NCI-H1092 treated with DMSO at 0.1 percent for 48 hours (cell line): ENCODE measurements around the gene MUSK.
"Not testable (repeated sequence)": the region's sequence is repeated elsewhere in the genome, so short reads cannot be mapped to it uniquely, and the experiment has no call there.

Source experiments
- DNase-seq: peaks from one replicate; lab custom pipeline; 2025; lab: John Stamatoyannopoulos, UW

MUSK gene

GRCh38 chr9:110695846-110696245, 27.3 kb downstream of the MUSK start:
- DNase-seq = not testable (repeated sequence)

DNA sequence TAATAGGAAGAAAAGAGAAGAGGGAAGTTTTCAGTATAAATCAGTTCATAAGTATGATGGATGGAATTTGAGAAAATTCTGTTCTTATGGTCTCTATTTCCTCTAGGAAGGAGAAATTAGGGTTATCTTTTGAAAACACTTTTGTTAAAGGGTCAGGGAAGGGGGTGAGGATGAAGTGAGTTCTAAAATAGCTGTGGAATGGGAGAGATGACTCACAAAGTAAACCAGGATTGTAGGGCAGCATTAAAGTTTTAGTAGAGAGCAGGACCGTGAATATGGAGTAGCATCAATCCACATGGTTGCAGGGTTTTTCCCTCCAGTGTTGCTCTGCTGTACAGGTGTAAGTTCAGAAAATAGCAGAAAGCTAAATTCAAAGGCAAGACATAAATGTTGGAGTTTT, 32.4 kb downstream of the MUSK start:
- DNase-seq = no peak

GRCh38 chr9:110703669-110704068, 35.1 kb downstream of the MUSK start:
- DNase-seq = no peak

- peak; percentile 97 for DNase-seq
Observed at GRCh38 chr9:110707419-110707818, 38.8 kb downstream of the MUSK start.

DNA sequence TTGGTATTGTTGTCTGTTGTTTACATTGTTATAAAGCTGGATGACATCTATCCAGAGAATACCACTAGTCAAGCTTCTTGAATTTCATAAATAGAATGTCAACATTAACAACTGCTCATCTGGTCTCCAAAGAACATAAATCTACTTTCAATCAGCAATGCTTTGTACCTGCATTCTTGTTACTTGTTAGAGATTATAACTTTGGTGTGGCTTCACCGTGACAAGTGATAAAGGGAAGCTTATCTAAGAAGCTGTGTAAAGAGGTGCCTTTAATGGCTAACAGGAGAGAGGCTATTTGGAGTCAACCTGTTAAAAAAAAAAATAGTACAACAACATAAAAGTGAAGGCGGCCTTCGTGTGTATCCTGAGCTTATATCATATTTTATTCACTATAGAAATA, 41.8 kb downstream of the MUSK start:
- peak; percentile 19 for DNase-seq

GRCh38 chr9:110712955-110713354, 44.4 kb downstream of the MUSK start:
- no peak for DNase-seq

DNA sequence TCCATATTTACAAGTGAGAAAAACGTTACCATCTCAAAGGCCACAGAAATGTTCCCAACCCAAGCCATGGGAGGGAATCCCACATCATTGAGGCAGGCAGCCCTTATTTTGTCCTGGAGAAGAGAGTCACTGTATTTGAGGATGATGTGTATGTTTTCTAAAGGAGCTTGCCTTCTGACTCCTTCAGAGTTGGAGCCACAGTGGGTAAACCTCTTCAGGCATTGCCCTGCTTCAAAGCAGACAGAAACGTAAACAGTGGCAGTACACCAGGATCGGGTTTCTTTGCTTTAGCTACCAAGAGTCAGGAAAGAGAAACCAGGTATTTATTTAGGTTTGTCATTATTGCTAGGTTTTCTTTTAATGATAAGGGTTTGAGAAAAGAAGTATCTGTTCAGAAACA, 45.7 kb downstream of the MUSK start:
- DNase-seq = peak; percentile 80

DNA sequence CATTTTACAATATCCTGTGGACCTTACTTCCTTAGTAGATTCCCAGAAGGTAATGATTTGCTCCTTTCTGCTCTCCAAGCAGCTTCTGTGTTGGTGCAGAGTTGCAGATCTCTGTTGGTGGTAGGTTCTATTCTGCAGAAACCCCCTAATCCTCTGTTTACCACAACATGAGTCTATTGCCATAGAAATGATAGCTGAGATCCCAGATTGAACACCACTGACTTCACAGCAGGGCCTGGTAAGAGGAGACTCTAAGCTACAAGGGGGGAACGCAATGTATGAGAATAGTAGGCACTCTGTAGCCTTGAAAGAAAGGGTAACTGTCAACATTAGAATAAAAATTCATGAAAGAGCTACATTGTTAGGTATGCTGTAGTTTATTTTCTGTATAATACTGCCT, 59.5 kb downstream of the MUSK start:
- DNase-seq = no peak

GRCh38 chr9:110729641-110730040, 61.0 kb downstream of the MUSK start:
- no peak for DNase-seq

- no peak for DNase-seq
Observed at GRCh38 chr9:110731437-110732028, 62.9 kb downstream of the MUSK start.

- DNase-seq = no peak
Observed at GRCh38 chr9:110738982-110739381, 70.4 kb downstream of the MUSK start.

DNA sequence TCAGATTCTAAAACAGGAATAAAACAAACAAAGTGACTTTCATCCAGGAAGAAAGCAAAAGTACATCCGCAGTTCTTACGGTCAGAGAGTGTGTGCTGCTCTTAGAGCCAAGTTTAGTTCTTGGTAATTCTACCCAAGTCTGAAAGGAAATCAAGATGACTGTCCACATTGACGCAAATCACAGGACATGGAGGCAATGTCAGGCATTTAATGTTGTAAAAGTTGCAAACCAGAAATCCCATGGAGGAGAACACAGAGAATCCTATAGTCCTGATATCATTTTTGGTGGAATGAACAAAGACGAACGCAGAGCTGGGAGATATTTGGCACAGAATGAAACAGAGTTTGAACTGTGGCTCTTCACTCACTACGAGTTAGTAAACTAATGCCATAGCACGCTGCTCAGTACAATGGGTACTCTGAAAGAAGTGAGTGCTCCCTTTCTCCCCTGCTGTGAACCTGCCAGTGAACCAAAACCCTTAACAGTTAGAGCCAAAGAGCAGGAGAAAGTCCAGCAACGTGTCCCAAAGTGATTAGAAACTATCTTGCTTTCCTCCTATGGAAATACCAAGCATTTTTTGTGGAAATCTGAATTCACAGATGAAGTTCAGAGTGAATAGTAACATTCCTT, 74.3 kb downstream of the MUSK start:
- peak; percentile 22 for DNase-seq

- DNase-seq = no peak
Observed at GRCh38 chr9:110744715-110745384, 76.3 kb downstream of the MUSK start.

GRCh38 chr9:110745676-110746075, 77.1 kb downstream of the MUSK start:
- DNase-seq = peak; percentile 63

GRCh38 chr9:110746211-110746930, 77.8 kb downstream of the MUSK start:
- DNase-seq = no peak

DNA sequence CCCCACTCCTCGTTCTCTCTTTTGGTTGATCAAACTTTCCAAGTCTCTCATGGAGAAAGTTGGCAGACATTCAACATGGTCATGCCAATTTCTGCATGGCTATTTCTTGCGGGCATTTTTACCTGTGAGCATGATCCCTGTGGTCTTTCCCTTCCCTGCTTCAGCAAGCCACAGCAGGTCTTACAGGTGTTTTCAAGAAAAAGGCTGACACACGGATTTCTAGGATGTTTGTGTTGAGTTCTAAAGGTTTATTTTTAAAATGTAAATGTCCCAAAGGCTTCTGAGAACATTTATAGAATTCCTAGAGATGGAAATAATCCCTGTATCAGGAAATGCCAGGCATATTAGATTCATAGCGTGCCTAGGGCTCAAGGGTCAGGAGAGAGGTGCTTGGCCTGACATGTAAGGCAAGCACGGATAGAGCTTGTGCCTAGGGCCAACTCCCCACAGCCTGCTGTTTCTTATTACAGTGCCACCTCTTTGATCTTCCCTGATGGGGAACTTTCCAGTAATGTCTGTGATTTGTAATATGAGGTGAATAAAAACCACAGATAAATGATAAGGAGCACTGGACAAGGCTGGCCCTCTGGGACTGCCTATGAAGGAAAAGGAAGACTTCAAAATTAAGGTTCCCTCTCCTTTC, 79.8 kb downstream of the MUSK start:
- DNase-seq = no peak

DNA sequence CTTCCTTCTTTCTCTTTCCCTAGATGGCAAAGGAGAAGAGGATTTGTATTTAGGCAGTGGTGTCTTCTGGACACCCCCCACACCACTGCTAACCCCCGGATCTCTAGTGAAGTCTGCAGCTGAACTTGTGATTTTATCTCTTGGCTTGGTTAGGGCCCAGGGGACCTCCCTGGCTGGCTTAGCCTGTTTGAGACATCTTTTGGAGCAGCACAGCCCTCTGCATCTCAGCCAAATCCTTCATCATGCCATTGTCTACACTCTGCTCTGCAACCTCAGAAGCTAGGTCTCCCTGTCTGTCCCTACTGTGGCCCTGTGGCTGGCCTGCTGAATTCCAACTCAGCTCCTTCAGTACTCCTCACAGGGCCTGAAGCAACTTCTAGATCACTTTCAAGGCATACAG, 81.7 kb downstream of the MUSK start:
- DNase-seq = no peak

DNA sequence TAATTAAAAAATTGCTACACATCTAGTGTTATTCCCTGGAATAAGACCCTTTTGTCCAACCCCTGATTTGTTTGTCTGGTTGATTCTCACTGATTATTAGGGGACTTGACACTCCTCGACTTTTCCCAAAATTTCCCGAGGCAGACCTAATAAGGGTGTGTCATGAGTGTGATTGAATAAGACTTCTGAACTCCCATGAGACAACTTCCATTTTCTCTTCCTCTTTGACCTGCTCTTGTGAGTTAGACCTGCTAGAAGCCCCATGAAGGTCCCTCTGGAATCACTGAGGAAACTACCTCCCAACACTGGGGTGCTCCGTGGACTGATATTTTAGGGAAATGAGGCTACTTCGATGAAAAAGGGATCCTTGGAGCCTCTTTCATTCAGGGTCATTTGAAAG, 83.4 kb downstream of the MUSK start:
- DNase-seq = no peak

DNA sequence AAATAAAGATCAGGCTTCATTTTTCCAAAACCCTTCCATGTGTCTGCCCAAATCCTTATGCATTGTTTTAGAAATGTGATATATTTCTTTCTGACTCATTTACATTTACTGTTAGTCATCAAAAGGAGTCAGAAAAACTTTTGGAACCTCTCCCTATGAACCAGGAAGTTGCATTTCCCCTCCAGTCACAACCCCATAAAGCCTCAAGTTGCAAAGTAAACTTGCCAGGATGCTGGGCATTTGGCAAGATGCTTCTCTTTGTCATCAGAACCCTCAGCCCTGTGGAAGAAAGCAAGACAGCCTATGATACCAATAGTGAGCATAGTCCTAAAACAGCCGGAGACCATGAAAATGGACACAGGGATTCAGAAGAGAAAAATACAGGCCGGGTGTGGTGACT, 84.2 kb downstream of the MUSK start:
- DNase-seq = no peak

DNA sequence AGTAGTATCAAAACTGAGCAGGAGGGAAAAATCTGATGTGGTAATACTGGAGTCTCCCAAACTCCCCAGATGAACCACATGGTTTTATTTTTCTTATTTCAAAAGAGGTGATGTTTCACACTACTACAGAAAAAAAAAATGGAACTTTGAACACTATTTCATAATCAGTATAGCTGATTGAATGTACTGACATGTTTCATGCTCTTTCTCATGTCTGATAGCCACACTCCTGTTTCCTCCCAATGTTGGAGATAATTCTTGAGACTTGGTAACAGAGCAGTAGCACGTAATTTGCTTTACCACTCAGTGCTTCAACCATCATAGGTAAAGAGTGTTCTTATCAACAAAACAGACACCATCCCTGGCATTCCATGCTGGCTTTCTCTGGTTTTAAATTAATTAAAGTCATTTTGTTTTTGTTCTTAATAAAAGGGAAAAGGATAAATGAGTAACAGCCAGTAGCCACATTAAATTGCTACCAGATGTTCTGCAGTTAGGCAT, 85.2 kb downstream of the MUSK start:
- DNase-seq = no peak

GRCh38 chr9:110755179-110755578, 86.6 kb downstream of the MUSK start:
- no peak for DNase-seq

DNA sequence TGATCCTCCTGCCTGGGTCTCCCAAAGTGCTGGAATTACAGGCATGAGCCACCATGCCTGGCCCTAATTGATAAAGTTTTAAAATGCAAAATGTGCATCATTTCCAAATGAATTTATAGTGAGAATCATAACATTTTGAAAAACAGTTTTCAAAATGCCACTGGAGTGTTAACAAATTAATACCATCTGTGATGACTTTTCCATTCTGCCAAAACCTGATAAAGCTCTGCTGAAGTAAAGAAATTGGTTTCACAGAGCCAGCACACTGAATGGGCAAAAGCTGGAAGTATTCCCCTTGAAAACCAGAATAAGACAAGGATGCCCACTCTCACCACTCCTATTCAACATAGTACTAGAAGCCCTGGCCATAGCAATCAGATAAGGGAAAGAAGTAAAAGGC, 89.6 kb downstream of the MUSK start:
- DNase-seq = no peak
